ENCODE data around the gene MEST.

- TF ChIP-seq CTCF (IDR thresholded peaks at IDR 0.05) = no peak
- TF ChIP-seq POLR2A (IDR thresholded peaks at IDR 0.05) = no peak
Measured at GRCh38 chr7:130485734-130486113, 6.2 kb upstream of the MEST start.

Data from right lobe of liver (tissue), 4 donors.